ENCODE data around the gene LARGE2.
A peak's percentile ranks its signal among the peaks of the same experiment; 100 is the strongest.
"Not testable (repeated sequence)": the region's sequence is repeated elsewhere in the genome, so short reads cannot be mapped to it uniquely, and the experiment has no call there.

LARGE2 gene

DNA sequence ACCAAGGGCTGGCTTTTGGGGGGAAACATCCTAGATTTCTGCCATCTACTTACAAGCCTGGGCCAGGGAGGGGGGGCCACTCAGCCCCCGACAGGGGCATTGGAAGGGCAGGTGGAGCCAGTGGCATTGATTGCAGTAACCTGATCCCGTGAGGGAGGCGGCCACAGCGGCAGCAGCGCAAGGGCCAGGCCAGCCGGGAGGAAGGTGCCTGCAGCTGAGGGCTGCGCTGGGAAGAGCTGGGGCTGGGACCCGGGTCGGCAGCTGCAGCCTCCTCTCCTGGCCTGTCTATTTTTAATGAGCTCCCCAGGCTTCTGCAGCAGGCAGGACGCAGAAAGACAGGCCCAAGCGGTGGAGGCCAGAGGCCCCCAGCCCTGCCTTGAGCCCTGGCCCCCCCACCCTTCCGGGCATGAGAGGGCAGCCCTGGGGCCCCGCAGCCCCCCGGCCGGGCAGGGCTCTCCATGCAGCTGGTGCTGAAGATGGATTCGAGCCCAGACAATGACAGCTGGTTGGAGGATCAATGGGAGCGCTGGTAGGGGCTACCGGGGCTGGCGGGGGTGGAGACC is 26.0 kb upstream of the LARGE2 start:
- no peak for DNase-seq

DNA sequence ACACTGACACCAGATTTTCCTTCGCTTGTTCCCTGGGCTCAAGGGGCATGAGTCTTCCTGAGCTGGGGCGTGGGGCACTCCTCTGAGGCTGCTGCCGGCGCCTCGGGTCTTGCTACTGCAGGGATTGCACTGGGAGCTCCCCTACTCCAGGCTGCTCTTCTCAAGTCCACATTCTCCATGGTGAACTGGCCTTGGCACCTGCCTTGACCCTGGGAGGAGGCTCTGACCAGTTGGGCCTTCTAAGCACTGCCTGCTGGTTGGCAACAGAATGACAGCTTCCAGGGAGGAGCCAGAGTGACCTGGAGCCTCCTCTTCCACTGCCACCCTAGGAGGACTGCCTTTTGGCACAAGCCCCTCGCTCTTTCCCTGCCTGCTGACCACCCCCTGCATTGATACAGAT is 24.9 kb upstream of the LARGE2 start:
- DNase-seq = no peak

DNA sequence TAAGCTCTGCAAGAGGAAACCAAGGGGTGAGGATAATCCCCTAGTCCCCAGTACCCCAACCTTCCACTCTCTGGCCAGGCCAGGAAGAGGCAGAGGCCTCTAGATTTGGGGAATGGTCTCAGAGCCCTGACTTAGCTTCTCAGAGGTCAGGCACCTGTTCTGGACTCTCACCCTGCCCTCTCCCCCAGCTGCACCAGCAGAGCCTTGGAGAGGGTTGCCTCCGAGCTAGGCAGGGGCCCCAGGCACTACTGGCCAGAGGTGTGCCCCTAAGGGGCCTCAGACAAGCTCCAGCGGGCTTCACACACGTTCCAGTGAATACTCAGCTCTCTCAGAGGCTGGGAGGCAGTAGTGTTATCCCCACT is 23.4 kb upstream of the LARGE2 start:
- no peak for DNase-seq

DNA sequence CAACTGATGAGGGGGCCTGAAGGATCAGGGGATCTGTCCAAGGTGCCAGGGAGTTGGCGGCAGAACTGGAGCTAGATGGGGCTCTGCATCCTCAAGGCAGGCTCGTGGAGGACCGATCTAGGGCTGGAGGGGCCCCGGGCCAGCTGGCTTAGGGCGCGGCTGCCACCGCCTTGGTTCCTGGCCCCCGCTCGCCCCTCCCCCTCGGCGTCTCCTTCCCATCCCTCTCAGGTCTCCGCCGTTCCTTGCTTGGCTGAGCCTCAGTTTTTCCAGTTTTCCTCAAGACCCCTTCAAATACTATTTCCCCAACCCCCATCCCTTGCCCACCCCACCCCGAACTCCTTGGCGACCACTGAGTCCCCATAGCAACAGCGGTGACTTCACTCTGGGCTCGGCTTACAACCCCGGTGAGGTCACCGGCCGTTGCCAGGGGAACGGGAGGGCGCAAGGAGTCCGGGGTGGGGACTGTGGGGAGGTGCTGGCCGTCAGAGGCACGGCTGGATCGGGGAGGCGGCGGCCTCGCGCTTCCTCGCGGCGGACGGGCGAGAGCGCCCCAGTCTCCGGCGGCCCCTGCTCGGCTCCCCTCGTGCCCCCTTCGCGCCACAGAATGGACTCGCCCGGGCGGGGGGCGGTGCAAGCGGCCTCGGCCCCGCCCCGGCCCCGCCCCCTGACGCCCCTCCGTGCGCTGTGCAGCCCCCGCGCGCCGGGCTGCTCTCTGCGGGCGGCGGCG is 22.8 kb upstream of the LARGE2 start:
- peak; percentile 86 for DNase-seq

DNA sequence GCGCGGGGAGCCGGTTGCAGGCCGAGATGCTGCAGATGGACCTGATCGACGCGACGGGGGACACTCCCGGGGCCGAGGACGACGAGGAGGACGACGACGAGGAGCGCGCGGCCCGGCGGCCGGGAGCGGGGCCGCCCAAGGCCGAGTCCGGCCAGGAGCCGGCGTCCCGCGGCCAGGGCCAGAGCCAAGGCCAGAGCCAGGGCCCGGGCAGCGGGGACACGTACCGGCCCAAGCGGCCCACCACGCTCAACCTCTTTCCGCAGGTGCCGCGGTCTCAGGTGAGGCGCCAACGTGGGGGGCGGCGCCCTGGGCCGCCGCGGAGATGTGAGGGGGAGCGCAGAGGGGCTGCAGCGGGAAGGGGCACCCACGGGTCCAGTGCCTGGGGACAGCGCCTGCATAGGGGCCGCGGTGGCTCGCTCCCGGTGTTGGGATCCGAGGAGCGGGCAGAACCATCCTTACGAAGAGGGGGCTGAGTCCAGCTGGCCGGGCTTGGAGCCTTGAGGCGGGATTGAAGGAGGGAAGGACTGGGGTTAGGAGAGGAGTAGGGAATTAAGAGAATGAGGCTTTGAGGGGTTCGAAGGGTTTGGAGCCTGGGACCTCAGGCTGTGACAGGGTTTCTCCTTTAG is 22.2 kb upstream of the LARGE2 start:
- peak; percentile 55 for DNase-seq

DNA sequence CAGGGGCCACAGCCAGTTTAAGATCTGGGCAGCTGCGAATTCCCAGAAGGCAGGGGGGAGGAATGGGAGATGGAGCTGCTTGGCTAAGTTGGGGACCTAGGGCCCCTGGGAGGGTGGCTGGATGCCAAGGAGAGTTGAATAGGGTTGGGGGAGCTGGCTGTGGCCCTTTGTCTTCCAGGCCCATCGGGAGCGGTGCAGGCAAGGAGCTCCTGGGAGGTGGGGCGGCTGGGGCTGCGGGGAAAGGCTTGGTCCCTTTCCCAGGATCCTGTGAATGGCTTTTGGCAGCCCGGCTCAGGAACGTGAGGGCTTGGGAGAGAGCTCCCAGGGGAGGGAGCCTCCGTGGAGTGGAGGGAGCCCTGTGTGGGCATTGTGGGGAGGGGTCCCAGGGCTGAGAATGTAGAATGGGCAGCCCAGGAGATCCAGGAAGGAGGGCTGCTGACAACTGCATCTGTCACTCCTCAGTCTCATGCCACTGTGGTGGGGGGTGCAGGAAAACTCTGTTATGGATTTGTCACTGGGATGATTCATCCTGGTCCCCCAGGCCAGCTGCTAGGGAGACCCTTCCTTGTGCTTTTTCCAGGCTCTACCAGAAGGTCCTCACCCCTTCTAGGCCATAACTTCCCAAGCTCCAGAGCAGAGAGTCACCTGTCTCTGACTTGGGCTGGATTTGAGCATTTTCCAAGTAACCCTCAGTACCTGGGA is 21.4 kb upstream of the LARGE2 start:
- peak; percentile 56 for DNase-seq

DNA sequence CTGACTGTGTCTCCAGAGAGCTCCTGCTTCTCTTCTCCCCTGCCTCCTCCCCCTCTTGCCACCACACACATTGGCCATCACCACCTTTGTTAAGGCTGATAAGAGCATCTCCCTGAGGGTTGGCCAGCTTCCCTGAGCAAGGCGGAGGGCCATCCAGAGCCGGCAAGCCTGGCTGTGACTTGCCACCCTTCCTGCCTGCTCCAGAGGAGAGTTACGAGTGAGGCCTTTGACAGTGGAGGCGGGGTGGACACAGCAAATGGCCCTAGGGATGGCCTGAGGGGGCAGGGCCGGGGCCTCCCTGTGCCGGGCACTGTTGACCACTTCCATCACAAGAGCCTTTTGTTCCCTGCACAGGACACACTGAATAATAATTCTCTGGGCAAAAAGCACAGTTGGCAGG is 20.8 kb upstream of the LARGE2 start:
- DNase-seq = no peak

DNA sequence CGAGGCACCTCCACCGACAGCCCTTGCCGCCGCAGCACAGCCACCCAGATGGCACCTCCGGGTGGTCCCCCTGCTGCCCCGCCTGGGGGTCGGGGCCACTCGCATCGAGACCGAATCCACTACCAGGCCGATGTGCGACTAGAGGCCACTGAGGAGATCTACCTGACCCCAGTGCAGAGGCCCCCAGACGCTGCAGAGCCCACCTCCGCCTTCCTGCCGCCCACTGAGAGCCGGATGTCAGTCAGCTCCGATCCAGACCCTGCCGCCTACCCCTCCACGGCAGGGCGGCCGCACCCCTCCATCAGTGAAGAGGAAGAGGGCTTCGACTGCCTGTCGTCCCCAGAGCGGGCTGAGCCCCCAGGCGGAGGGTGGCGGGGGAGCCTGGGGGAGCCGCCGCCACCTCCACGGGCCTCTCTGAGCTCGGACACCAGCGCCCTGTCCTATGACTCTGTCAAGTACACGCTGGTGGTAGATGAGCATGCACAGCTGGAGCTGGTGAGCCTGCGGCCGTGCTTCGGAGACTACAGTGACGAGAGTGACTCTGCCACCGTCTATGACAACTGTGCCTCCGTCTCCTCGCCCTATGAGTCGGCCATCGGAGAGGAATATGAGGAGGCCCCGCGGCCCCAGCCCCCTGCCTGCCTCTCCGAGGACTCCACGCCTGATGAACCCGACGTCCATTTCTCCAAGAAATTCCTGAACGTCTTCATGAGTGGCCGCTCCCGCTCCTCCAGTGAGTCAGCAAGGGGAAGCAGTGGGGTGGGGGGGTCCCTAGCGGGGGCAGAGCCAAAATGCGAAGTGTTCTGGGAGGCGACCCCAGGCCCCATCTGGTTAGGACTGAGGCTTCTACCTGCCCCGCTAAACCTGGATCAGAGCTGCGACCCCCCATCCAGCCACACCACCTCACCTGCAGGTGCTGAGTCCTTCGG is 19.7 kb upstream of the LARGE2 start:
- no peak for DNase-seq

DNA sequence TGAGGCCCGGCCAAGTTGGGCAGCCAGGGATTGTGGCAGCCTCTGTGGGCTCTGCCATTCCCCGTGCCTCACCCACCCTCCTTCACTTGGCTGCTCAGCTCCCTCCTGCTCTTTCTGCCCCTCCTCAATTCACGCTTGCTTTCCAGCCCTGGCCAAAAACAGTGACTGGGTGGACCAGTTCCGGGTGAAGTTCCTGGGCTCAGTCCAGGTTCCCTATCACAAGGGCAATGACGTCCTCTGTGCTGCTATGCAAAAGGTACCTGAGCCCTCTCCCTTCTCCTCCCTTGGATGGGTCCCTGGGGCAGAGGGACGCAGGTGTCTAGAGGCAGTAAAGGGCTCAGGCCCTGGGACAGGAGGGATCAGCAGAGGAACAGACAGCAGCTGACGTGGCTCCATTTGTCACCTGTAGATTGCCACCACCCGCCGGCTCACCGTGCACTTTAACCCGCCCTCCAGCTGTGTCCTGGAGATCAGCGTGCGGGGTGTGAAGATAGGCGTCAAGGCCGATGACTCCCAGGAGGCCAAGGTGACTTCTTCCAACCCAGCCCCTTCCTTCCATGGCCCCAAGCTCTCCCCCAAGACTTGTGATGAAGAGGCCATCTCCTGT is 18.0 kb upstream of the LARGE2 start:
- no peak for DNase-seq

DNA sequence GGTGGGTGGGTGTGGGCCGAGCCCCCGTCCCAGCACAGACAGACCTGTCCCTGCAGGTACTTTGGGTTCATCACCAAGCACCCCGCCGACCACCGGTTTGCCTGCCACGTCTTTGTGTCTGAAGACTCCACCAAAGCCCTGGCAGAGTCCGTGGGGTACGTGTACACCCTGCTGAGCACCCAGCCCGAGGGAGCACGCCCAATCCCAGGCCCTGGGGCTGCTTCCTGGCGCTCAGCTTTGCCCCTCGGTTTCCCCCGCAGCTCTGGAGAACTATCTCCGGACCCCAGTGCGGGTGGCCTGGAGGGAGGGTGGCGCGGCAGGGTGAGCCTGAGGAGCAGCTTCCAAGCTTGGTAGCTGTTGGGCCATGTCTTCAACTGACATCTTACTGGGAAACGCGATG is 17.4 kb upstream of the LARGE2 start:
- no peak for DNase-seq

DNA sequence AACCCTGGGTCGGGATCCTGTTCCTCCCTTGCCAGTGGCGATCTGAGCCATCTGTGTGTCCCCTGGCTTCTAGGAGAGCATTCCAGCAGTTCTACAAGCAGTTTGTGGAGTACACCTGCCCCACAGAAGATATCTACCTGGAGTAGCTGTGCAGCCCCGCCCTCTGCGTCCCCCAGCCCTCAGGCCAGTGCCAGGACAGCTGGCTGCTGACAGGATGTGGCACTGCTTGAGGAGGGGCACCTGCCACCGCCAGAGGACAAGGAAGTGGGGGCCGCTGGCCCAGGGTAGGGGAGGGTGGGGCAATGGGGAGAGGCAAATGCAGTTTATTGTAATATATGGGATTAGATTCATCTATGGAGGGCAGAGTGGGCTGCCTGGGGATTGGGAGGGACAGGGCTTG is 16.9 kb upstream of the LARGE2 start:
- not testable (repeated sequence) for DNase-seq

DNA sequence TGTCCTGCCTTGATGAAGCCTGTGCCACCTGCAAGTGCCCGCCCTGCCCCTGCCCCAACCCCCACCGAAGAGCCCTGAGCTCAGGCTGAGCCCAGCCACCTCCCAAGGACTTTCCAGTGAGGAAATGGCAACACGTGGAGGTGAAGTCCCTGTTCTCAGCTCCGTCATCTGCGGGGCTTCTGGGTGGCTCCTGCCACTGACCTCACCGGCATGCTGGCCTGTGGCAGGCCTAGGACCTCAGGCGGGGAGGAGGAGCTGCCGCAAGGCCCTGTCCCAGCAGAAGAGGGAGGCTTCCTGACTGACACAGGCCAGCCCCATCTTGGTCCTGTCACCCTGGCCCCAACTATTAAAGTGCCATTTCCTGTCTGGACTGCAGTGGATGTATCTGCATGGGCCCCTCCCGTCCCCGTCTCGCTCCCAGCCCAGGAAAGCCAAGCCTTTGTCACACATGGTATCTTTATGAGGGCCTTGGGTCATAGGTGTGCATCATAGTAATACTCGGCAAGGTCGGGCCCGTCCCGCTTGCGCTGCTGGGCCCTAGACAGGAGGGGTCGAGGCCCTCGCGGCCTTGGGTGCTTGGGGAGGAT is 16.3 kb upstream of the LARGE2 start:
- no peak for DNase-seq

DNA sequence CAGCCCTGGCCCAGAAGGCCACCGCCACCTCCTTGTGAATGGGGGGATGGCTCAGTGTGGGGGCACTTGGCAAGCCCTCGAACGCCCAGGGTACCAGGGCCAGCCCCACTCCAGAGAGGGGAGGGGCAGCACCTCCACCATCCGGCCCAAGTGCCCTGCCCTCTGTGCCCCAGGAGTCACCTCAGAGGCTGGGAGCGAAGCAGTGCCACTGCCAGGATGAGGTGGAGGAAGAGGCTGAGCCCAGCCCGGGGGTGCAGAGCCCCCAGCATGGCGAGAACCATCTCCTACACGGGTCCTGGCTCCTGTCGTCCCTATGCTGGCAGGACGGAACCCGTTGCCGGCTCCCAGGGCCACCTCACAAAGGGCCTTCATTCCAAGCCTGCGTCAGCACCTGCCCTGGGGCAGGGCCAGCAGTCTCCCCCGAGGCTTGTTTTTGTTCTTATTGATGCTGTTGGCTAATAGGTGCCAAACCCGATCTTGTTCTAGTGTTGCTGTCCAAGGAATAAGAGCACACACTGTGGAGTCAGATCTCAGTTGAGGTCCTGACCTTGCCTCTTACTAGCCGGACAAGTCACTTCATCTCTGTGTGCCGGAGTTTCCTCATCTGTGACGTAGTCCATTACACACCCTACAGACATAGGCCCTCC is 15.4 kb upstream of the LARGE2 start, which contains the start of gene FREY1:
TSS of gene FREY1 (minus strand) at position 307 of the 647 bp plus-strand sequence. CDS start at position 281, 26 bp downstream.
- DNase-seq = no peak

DNA sequence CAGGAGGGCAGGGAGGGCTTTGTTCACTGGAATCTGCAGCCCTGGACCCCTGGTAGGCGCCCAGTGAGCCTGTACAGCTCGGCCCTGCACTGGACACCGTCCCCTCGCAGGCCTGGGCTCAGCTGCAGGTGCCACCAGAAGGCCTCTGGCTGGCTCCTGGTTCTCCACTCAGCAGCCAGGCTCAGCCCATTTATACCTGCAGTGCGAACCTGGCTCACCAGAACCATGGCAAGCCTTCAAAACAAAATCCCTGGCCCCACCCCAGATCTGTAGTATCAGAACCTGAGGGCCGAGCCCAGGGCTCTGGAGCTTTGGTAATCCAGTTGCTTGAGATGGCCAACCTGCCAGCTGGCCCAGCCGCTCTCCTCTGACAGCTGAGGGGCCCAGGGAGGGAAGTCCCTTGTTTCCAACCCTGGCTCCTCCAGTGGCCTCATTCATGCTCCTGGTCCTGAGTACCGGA is 14.5 kb upstream of the LARGE2 start:
- DNase-seq = no peak

DNA sequence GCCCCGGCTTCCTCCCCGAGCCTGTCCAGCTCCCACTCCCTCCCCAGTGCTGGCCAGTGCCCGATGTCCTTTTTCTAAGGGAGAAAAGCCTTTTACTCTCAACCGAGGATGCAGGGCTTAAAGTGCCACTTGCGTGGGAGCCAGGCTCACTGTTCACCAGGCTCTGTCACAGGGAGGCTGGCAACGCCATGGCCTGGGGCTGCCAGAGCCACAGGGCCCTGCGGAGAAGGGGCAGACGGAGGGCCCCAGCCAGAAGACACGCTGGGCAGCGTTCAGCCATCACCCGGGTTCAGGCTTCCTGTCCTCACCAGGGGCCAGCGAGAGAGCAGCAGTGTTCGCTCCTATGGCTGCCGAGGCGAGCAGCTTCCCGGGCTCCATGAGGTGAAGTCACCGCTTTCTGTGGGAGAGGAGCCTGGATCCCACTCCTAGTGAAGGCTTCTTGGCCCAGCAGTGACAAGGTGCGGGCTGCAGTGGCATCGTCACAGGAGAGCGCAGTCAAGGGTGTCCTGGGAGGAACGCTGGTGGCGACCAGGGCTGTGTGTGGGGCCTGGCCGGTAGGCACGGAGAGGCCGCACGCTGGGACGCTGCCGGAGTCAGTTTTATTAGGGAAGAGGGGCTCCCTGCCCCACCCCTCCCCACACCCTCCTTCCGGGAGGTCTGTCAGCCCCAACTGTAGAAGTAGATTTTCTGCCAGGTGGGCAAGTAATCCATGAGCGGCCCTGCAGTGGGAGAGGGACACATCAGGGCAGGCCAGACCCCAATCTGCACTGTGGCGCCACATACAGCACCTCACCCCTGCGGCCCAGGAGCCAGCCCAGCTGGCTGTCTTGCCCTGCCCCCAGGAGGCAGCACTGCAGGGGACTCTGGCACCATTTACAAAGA is 12.6 kb upstream of the LARGE2 start:
- no peak for DNase-seq

DNA sequence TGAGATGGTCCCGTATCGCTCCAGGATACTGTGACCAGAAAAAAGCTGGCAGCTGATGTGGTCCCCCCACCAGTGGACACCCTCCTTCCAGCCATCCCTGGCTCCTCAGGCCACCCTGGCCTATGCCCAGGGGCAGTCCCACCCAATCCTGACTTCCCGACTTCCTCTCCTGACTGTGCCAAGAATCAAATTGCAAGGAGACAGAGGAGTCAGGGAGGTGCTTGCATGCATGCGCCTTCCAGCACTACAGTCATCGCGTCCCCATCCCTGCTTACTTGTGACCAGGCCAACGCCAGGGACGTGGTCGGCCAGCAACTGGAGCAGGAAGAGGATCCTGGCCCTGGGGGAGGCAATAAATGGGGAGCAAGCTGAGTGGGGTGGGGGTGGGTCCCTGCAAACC is 11.8 kb upstream of the LARGE2 start:
- DNase-seq = no peak

DNA sequence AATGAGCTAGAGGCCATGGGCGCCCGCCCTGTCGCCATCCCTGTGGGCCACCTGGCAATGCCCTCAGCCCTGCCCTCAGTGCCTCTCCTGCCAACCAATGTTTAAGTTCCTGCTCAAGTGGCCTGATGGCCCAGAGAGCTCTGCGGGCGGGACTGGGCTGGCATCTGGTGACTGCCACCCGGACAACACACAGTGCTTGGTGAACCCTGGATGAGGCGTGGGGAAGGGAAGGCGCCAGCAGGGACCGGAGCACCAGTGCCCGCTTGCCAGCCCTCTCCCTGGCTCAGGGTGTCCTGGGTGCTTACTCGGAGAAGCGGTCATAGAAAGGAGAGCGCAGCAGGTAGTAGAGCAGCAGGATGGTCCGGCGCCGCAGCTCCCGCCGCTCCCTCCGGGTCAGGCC is 8.9 kb upstream of the LARGE2 start:
- DNase-seq = no peak

DNA sequence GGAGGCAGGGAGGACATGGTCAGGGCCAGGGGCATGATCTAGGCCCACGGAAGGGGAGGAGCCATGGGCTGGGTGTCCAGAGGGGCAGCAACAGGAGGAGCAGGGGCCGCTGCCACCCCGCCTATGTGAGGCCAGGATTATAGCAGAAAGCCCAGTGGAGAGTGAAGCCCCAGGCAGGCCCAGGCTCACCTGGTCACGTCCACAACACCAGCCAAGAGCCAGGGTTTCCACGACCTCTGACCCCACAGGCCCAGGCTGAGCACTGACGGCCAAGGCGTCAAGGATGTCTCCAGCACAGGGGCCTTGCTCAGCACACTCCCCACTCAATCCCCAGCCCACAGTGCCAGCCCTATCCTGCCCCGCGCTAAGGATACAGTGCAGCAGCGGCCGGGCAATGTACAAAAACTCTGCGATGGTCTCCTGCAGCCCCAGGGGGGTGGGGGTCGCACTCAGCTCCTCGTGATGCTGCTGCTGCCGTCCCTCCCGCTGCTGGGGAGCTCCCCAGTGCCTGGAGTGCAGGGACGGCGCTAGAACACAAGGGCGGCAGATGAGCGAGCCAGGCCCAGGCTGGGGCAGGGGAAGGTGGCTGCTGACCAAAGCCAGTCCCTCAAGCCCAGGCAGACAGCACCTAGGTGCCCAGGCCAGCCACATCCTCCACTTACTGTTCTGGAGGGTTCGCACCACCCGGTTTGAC is 8.4 kb upstream of the LARGE2 start:
- no peak for DNase-seq

DNA sequence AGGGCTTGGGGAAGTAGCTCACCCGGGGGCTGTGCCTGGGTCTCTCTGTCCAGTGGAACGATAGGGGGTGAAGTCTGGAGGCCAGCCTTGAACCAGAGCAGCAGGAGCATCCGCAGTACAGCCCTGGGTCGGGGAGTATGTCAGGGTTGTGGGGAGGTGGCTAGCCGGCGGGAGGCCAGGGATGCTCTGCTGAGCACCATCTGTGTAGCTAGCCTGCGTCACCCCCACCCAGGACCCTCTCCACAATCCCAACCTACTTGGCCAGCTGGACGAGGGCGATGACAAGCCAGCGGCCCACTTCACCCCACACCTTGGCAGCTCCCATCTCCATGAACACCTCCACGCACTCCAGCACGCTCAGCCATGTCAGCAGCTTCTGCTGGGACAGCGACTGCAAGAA is 7.0 kb upstream of the LARGE2 start:
- no peak for DNase-seq

DNA sequence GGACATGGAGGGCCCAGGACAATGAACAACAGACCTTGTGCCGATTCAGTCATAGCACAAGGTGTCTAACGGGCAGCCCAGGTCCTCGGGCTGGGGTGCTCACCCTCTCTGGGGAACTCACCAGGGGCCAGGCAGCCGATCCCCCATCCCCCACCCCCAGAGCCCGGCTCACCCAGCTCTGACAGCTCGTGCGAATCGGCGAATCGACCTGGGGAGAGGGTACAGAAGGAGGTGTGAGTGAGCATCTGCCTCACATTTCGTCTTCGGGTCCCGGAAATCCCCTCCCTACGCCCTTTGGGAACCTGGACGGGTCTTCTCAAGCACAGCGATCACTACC is 5.2 kb upstream of the LARGE2 start:
- no peak for DNase-seq
